ENCODE data around the gene PKP1.

Gene PKP1

DNA sequence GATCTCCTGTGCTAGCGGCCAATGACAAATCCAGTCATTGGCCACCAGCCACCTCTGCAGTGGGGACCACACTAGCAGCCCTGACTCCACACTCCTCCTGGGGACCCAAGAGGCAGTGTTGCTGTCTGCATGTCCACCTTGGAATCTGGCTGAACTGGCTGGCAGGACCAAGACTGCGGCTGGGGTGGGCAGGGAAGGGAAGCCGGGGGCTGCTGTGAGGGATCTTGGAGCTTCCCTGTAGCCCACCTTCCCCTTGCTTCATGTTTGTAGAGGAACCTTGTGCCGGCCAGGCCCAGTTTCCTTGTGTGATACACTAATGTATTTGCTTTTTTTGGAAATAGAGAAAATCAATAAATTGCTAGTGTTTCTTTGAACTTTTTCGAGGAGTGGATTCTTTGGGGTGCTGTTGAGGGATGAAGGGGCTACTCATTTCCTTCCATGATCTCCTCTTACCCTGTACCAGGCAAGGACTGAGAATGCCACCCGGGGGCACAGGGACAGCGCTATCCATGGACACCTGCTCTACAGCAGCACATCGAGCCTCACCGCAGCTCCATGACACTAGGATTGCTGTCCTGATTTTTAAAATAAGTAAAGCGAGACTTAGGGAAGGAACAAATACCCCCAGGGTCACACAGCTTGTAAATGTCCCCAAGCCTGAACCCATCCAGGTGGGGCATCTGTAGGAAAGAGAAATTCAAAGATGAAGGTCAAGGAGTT, 49.5 kb downstream of the PKP1 start:
- DNase-seq, result no peak

- no peak for DNase-seq
Measured at GRCh38 chr1:201334325-201335173, 51.2 kb downstream of the PKP1 start.

DNA sequence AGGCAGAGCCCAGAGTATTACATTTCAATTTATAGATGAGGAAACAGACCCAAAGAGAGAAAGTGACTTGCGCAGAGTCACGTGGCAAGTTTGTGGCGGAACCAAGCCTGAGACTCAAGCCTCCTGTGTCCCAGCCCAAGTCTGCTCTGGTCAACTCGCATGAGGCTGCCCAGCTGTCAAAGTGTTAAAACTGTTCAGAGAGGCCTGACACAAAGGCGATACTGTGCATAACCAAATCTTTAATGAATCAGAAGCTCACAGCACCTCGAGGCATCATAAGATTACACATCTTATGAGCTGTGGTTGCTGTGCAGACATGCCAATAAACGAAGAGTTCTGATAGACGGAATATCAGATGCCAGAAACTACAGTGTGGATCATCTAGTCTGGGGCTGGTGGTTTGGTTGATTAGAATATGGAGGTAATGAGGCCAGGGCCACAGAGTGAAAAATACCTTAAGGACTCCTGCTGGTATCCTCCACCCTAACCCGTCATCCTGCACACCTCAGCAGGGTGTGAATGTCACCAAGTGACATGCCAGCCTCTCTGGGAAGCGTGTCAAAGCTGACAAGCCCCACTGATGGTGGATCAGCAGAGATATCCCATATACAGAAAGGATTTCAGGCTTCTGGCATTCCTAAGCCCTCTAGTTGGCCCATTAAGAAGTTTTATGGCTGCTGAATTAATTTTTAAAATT, 52.0 kb downstream of the PKP1 start:
- DNase-seq, result no peak

DNA sequence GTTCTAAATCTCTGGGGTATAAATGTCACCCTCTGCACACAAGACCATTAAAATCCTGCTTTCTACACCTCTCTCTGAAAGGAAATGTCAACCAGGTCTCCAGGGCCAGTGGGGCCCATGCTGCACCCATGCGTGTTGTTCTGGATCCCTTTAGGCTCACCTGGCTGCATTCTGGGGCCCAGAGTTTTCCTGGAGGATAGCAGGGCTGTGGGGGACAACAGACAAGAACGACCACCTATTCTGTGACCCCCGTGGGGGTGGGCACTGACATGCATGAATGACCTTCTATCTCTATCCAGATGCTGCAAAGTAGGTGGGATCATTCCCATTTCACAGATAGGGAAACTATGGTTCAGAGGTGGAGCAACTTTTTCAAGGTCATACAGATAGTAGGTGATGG, 52.6 kb downstream of the PKP1 start:
- no peak for DNase-seq

GRCh38 chr1:201336711-201337450, 53.6 kb downstream of the PKP1 start:
- no peak for DNase-seq

DNA sequence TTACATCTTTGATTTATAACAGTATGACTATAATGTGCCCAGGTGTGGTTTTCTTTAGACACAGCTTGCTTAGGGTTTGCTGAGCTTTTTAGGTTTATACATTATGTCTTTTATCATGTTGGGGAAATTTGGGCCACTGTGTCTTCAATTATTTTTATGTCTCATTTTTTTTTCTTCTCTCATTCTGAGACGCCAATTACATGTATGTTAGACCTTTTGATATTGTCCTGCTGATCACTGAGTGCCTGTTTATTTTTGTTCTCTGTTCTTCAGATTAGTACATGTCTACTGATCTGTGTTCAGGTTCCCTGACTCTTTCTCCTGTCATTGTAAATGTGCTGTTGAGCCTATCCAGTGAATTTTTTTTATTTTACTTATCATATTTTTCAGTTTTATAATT, 58.1 kb downstream of the PKP1 start:
- no peak for DNase-seq

DNA sequence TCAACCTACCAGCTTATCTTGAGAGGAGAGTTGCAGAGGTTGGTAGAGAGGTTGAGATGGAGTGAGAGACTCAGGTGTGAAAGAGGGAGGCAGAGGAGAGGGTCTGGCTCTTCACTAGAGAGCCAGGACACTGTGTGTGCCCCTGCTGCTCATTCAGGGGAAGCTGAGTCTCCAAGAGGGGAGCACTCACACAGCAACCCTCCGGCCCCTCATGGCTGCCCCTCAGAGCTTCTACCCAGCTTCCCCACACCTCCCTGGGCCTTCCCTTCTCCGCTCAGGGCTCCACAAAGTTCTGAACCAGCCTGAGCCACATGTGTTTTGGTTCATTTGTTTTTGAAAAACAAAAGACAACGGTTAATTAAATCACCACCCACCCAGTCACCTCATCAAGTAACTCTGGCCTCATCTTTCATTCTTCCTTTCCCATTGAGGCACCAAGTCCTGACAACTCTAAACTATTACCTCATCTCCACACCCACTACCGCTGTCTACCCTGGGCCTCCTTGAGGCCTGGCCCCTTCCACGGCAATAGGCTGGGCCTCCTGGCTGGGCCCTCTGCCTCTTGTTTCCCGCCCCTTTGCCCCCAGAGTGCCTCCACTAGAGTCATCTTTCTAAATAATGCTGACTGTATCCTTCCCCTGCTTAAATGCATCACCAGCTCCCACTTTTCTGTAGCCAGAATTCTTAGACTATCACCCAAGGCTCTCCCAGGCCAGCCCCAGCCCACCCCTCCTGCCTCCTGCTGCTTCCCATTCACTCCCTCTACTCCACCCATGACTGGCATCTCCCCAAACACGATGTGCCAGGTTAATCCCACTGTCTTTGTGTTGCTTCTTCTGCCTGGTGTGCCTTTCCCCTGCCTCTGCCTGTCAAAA, 61.1 kb downstream of the PKP1 start:
- DNase-seq, result no peak

DNA sequence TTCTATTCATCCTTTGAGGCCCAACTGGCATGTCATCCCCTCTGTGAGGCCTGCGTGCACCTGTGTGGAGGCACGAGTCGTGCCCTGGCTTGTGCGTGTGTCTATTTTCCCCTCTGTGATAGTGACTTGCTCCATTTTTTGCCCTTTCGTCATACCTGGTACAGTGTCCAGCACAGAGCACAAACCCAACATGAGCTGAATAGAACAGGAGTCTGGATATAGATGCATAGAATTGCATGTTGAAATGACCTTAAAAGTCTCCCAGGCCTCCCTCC, 61.7 kb downstream of the PKP1 start:
- no peak for DNase-seq

- peak; percentile 16 for DNase-seq
Measured at GRCh38 chr1:201346337-201346939, 63.1 kb downstream of the PKP1 start.

- no peak for DNase-seq
Measured at GRCh38 chr1:201346987-201347386, 63.7 kb downstream of the PKP1 start.

DNA sequence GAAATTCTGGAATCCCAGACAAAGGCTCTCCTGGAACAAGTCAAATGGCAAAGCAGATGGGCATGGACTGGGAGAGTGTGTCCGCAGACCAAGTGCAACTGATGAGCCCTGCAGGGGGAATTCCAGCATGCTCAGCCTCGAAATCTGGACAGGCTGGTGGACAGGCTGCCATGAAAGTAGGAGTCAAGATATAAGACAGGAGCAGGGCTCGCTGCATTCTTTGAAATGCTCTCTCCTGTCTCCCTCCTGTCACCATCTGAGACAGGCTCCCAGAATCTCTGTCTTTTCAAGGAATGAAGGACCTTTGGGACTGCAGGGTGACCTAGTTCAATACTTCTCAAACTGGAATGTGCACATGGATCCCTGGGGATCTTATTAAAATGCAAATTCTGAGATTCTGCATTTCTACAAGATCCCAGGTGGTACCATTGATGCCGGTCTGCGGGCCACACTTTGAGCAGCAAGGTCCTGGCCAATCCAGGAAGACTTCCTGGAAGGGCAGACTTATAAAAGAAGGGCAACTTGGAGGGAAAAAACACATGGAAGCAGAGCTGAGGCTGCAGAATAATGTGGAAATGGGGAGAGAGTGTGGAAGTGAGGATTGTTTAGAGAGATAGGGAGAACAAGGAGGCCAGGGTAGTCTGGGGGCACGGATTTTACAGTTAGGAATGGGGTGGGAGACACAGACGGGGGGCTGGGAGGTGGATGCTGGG, 64.3 kb downstream of the PKP1 start:
- no peak for DNase-seq

GRCh38 chr1:201348211-201348566, 64.9 kb downstream of the PKP1 start:
- peak; percentile 17 for DNase-seq

DNA sequence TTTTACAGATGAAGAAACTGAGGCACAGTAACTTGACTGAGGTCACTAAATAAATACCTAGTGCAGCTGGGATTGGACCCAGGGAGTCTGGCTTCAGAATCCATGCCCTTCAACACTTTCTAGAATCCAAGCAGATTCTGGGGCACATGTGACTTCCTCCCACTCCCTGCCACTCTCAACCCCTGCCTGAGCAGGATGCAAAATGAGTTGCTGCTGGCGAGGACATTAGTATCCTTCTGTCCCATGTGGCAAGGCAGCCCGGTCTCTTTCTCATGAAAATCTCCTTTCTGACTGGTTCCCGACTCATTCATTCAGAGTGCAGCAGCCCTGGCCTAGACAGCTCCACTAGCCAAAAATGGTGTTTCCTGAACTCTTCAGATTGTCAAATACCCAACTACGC, 65.8 kb downstream of the PKP1 start:
- no peak for DNase-seq

DNA sequence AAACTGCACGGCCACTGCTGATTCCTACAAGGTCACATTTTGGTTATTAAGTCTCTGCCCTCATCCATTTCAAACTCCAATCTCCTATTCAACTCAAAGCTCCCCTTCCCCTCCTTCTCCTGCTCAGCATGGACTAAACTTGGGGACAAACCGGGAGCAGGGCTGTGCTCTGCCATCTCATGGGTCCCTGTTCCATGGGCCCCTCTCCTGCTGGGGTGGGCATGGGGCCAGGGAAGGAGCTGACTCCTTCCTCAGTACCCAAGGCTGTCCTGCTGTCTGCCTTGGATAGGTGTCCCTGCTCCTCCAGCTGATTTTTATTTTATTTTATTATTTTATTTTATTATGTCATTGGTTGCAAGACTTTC, 67.0 kb downstream of the PKP1 start:
- DNase-seq, result no peak

GRCh38 chr1:201350884-201351283, 67.6 kb downstream of the PKP1 start:
- no peak for DNase-seq

DNA sequence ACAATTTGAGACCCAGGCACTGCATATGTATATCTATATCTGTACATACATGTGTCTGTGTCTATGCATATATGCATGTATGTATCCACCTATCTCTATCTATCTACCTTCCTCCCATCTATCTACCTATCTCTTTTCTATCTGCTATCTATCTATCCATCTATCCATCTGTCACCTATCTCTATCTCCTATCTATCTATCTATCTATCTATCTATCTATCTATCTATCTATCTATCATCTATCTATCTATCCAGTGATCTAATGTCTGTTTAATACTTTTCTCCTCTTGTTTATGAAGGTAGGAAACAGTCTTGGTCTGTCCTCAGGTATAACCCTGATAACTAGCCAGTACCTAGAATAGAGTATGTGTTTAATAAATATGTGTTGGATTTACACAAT, 68.3 kb downstream of the PKP1 start:
- no peak for DNase-seq

GRCh38 chr1:201353186-201353940, 70.1 kb downstream of the PKP1 start:
- no peak for DNase-seq

GRCh38 chr1:201354151-201354900, 71.0 kb downstream of the PKP1 start:
- DNase-seq, result no peak

DNA sequence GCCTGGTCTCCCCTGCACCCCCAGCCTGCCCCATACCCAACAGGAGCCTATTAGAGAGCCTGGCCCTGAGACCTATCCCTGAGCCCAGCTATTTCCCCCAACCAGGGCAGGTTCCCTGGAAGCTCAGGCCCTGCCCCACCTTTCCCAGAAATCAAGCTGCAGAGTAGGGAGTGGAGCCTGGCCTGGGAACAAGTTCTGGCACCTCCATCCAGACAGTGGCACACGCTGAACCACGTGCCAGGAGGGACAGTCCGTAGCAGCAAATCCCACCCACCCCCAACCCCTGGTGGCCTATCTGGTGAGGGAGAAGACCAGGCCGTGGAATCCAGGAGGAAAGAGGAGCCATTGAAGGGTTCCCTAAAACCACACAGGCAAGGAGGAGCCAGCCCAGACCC, 71.6 kb downstream of the PKP1 start:
- DNase-seq, result no peak

DNA sequence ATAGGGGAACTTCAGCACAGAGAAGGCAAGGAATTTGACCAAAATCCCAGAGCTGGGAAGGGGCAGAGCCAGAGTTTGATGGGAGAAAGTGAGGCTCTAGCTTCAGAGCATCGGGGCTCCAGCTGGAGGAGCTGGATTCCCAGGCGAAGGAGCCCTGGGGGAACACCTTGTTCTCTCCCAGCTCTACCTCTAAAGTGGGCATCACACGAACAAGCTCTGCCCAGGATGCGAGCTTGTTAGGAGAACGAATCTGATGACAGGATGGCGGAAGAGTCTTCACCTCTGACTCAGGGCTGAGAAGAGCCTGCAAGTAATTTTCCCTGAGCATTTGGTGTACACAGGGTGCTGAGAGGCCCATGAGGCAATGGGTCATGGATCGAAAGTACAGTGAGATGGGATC, 72.2 kb downstream of the PKP1 start:
- no peak for DNase-seq

All from NCI-H1105 treated with DMSO at 0.1 percent for 48 hours (cell line).